NT2/D1 (cell line): ENCODE data around the gene GRAPL.
"Not testable (repeated sequence)": the region's sequence is repeated elsewhere in the genome, so short reads cannot be mapped to it uniquely, and the experiment has no call there.

Experiments
- SUZ12 ChIP-seq: IDR thresholded peaks from 2 replicates; pipeline ENCODE4 v1.6.1; 2011; ENCODE audit not compliant: insufficient read length, insufficient read depth; ENCODE audit errors: extremely low read depth
- ZNF274 ChIP-seq: IDR thresholded peaks from 2 replicates; pipeline ENCODE4 v1.6.1; 2011; ENCODE audit warnings: mild to moderate bottlenecking, low read depth, low read length

DNA sequence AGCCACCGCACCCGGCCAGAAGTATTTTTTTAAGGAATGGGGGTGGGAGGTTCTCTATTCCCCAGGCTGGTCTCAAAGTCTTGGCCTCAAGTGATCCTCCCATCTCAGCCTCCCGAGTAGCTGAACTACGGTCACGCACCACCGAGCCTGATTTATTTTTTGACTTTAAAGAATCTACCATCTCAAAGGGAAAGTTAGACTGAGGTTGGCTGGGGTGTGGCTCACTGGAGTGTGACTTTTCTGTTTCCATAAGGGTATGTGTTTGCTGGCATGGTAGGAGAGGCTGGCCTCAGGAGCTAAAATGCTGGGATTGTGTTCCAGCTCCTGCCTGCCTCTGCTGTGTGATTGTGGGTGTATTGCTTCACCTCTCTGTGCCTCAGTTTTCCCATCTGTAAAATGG is 10.6 kb downstream of the GRAPL start:
- TF ChIP-seq SUZ12, ZNF274: not testable (repeated sequence)
